Activated naive CD4-positive, alpha-beta T cell treated with anti-CD3 and anti-CD28 coated beads for 36 hours (primary cell): ENCODE results near the gene SV2C. TPM values are rescaled to one million over a fixed set of nuclear protein-coding genes. Genes with fewer than 3 reads are reported as not detected.

Experiments
- CTCF ChIA-PET: fragments of 350-600 bp; sonication (Branson Sonifier 250); formaldehyde crosslinking; loops from one replicate; lab custom pipeline; 2021; ENCODE audit warnings: antibody characterized with exemption; lab: Charles Lee
- DNase-seq: peaks from one replicate; pipeline ENCODE4 v3.0.0-alpha.2; 2020
- H3K27ac Mint-ChIP-seq: one replicate; pipeline ENCODE4 v1.8.0; 2021; ENCODE audit warnings: mild to moderate bottlenecking, mixed read lengths
- H3K27me3 Mint-ChIP-seq: one replicate; pipeline ENCODE4 v1.8.0; 2021; ENCODE audit warnings: low read depth, mixed read lengths
- H3K36me3 Mint-ChIP-seq: one replicate; pipeline ENCODE4 v1.8.0; 2021; ENCODE audit warnings: low read depth, mixed read lengths
- H3K4me1 Mint-ChIP-seq: one replicate; pipeline ENCODE4 v1.8.0; 2021; ENCODE audit warnings: low read depth, mixed read lengths
- H3K4me3 Mint-ChIP-seq: one replicate; pipeline ENCODE4 v1.8.0; 2021; ENCODE audit warnings: mild to moderate bottlenecking, moderate library complexity, mixed read lengths
- H3K9me3 Mint-ChIP-seq: one replicate; pipeline ENCODE4 v1.8.0; 2021; ENCODE audit warnings: mixed read lengths
- intact Hi-C: fragments of 100-400 bp; cut with micrococcal nuclease; formaldehyde crosslinking; loops from one replicate; pipeline ENCODE4 v1.15.1; 2023
- total RNA-seq, 2 experiments: library from RNA; stranded (reverse); gene quantifications; one replicate each; pipeline ENCODE4 v1.2.3, GENCODE V29; 2021

Gene SV2C
- total RNA-seq, 2 experiments from 2014 or later = not detected

DNA sequence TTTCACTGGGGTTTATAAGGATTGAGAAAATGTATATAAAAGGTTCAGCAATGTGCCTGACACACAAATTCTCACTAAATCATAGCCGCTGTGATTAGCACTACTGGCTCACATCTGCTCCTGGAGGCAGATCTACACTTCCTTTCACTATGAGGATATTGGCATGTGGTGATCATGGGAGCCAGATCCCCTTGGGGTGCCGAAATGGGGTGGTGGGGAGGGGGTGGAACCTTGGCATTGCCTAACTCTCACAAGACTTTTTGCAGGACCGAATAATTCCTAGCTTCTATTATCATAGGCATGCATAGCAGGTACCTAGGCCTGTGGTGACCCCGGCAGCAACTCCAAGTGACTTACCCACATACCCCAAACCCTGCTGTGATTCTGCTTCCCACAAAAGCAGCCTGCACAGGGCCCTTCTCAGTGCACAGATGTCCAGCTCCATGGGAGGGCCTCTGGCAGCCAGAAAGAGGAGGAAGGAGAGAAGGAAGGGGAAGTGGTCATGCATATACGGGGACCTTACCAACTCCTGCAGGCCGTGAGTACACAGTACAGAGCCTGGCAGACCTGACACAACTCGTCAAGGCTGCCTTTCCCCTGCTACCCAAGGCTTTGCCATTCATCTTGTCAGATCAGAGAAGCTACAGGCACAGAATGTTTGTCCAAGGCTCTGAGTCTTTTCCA lies 258.6 kb downstream of the SV2C start:
- Mint-ChIP-seq H3K4me1 (peaks cover 13% of the 10 kb centered on the region), H3K27me3 (no peaks in the 10 kb centered on the region), H3K27ac (no peak overlapping the region), H3K9me3 (no peaks in the 10 kb centered on the region), H3K4me3 (no peak overlapping the region), H3K36me3 (no peaks in the 10 kb centered on the region)
- intact Hi-C loops = no loop called here
- DNase-seq = no peak
- CTCF ChIA-PET = no interaction called here

DNA sequence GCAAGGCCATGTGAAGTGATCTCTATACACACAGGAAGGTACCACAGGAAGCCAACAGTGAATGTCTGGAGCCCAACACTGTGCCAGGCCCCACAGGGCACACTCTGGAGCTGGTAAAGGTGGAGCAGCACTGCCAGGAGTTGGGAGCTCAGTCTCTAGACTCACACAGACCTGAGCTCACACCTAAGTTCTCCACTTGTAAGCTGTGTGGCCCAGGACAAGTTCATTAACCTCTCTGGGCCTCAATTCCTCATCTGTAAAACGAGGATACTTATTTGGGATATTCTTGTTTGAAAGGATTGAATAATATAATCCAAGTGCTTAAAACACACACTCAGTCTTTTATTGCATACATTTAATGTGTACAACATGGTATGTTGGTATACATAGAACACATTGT lies 259.3 kb downstream of the SV2C start:
- Mint-ChIP-seq H3K4me1 (peaks cover 13% of the 10 kb centered on the region), H3K4me3 (no peak overlapping the region), H3K36me3 (no peaks in the 10 kb centered on the region), H3K9me3 (no peaks in the 10 kb centered on the region), H3K27ac (no peak overlapping the region), H3K27me3 (no peaks in the 10 kb centered on the region)
- intact Hi-C loops = no loop called here
- CTCF ChIA-PET = interaction anchor here (1.1 kb wide), 1 partner anchor 241 kb away, joined by 3 read pairs; no protein-coding TSS in a partner anchor
- DNase-seq = no peak

DNA sequence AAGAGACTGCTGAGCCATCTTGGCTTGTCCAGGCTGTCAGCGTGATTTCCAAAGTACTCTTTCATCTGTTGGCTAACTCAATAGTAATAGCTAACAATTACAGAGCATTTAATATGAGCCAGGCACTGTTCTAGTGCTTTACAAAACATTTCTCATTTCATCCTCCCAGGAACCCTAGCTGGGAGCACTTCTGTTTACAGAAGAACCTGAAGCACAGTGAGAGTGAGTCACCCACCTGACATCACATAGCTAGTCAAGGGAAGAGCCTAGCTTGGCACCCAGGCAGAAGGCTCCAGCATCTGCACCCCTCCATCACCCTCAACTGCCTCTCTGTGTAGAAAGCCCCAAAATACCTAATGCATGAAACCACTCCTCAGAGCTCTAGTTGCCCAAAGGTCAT lies 262.4 kb downstream of the SV2C start:
- Mint-ChIP-seq H3K4me3 (no peak overlapping the region), H3K27me3 (no peaks in the 10 kb centered on the region), H3K9me3 (no peaks in the 10 kb centered on the region), H3K36me3 (no peaks in the 10 kb centered on the region), H3K4me1 (peaks cover 5% of the 10 kb centered on the region), H3K27ac (no peak overlapping the region)
- intact Hi-C loops = no loop called here
- CTCF ChIA-PET = interaction anchor here (0.6 to 1.6 kb wide), 5 partner anchors 12 to 204 kb away, joined by 3 to 5 read pairs (median 4); no protein-coding TSS in a partner anchor
- DNase-seq = no peak

DNA sequence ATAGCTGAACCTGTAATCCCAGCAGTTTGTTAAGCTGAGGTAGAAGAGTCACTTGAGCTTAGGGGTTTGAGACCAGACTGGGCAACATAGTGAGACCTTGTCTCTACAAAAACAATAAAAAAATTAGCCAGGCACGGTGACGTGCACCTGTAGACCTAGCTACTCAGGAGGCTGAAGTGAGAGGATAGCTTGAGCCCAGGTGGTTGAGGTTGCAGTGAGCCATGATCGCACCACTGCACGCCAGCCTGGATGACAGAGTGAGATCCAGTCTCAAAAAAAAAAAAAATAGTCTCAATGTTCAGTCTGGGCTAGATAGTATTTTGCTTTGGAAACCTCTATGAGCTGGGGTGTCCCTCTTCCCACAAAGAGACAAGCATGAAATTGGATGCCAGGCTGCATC lies 268.0 kb downstream of the SV2C start:
- intact Hi-C loops = no loop called here
- no peak for DNase-seq
- H3K27ac Mint-ChIP-seq = no peak overlapping the region
- CTCF ChIA-PET = interaction anchor here (0.6 to 0.9 kb wide), 5 partner anchors 51 to 423 kb away, joined by 3 to 5 read pairs (median 3); no protein-coding TSS in a partner anchor
- H3K27me3 Mint-ChIP-seq = no peaks in the 10 kb centered on the region
- H3K4me3 Mint-ChIP-seq = no peak overlapping the region
- no peaks in the 10 kb centered on the region for H3K36me3 Mint-ChIP-seq
- no peaks in the 10 kb centered on the region for H3K9me3 Mint-ChIP-seq
- H3K4me1 Mint-ChIP-seq = no peaks in the 10 kb centered on the region

DNA sequence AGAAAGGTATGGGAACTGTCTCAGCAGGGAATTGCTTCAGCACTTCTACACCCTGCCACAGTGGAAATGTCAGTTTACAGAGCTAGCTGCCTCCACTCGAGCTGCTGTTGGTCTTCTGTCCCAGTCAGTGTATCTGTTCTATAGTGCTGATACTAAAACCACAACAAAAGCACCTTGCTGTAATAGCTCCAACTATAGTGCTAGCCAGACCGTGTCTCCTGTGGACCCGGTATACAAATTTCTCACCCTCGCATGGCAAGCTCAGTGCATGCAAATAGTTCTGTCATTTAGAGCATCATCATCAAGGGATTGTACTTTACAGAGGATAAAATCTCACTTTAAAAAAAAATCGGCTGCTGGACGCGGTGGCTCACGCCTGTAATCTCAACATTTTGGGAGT lies 268.4 kb downstream of the SV2C start:
- CTCF ChIA-PET = interaction anchor here (0.7 to 0.9 kb wide), 2 partner anchors 247 to 422 kb away, joined by 3 to 5 read pairs; no protein-coding TSS in a partner anchor
- DNase-seq = no peak
- H3K27ac Mint-ChIP-seq = no peak overlapping the region
- no peaks in the 10 kb centered on the region for H3K36me3 Mint-ChIP-seq
- no peaks in the 10 kb centered on the region for H3K27me3 Mint-ChIP-seq
- intact Hi-C loops = no loop called here
- H3K4me3 Mint-ChIP-seq = no peak overlapping the region
- H3K4me1 Mint-ChIP-seq = no peaks in the 10 kb centered on the region
- H3K9me3 Mint-ChIP-seq = no peaks in the 10 kb centered on the region

DNA sequence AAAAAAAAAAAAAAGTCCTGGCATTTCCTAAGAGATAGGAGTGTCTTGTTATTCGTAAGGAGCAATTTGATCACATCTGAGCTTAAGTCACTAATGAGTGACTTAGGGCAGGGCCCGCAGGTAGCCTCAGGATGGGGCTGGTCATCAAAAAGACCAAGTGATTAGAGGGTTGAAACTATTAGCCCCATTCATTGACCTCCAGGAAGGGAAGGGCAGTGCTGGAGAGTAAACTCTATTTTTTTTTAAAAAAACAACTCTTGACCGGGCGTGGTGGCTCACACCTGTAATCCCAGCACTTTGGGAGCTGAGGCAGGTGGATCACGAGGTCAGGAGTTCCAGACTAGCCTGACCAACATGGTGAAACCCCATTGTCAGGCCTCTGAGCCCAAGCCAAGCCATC lies 273.7 kb downstream of the SV2C start:
- Mint-ChIP-seq H3K4me1 (no peaks in the 10 kb centered on the region), H3K27ac (no peak overlapping the region), H3K9me3 (no peaks in the 10 kb centered on the region), H3K27me3 (no peaks in the 10 kb centered on the region), H3K4me3 (no peak overlapping the region), H3K36me3 (no peaks in the 10 kb centered on the region)
- CTCF ChIA-PET = no interaction called here
- DNase-seq = no peak
- intact Hi-C loops = no loop called here

DNA sequence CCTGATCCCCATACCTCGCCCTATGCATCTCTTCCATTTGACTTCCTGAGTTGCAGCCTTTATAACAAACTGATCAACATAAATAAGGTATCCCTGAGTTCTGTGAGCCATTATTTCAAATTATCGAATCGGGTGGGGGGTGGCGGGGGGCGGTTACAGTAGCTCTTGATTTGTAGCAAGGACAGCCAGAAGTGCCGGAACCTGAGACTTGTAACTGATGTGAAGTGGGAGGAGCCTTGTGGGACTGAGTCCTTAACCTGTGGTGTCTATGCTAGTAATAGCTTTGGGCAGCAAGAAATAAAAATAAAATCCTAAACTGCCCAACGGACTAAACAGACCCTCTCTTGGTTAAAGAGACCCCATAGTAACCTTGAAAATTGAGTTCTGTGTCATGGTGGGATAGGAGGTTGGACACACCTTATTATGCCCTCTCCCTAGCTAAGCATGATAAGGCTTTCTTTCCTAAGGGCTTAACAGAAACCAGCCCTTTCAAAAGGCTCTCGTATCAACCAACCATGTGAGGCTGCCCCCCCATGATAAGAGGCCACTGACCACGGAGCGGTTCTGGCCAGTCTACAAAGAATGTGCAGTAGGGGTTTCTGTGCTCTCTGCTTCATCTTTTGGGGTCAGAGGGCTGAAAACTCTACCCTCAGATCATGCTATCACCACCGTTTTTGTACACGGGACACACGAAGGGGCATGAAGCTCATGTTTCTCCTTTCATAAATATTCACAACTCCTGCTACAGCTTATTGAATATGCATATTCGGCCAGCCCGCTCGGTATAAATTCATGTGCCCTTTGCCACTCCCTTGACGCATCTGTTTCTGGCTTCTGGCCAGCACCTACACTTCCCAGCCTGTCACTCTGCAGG lies 280.4 kb downstream of the SV2C start:
- Mint-ChIP-seq H3K27me3 (no peaks in the 10 kb centered on the region), H3K9me3 (no peaks in the 10 kb centered on the region), H3K4me3 (no peak overlapping the region), H3K36me3 (no peaks in the 10 kb centered on the region), H3K27ac (no peak overlapping the region), H3K4me1 (peaks cover 19% of the 10 kb centered on the region)
- intact Hi-C loops = no loop called here
- CTCF ChIA-PET = no interaction called here
- peak; percentile 33 for DNase-seq

DNA sequence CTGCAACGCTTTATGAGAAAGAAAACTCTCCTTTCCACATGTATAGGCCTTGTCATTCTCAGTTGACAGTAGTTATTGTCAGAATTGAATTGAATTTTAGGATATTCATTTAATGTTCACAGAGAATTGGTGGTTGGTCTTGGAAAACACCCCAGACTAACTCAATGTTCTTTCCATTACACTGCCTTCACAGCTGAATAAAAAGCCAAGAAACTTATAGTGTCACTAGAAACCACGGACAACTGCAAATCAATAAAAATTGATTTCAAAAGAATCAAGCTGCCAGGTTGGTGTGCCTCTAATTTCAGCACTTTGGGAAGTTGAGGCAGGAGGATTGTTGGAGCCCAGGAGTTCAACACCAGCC lies 281.0 kb downstream of the SV2C start:
- H3K27ac Mint-ChIP-seq = no peak overlapping the region
- CTCF ChIA-PET = no interaction called here
- DNase-seq = no peak
- H3K36me3 Mint-ChIP-seq = no peaks in the 10 kb centered on the region
- no peaks in the 10 kb centered on the region for H3K9me3 Mint-ChIP-seq
- intact Hi-C loops = no loop called here
- no peaks in the 10 kb centered on the region for H3K27me3 Mint-ChIP-seq
- no peak overlapping the region for H3K4me3 Mint-ChIP-seq
- H3K4me1 Mint-ChIP-seq = peaks cover 24% of the 10 kb centered on the region

DNA sequence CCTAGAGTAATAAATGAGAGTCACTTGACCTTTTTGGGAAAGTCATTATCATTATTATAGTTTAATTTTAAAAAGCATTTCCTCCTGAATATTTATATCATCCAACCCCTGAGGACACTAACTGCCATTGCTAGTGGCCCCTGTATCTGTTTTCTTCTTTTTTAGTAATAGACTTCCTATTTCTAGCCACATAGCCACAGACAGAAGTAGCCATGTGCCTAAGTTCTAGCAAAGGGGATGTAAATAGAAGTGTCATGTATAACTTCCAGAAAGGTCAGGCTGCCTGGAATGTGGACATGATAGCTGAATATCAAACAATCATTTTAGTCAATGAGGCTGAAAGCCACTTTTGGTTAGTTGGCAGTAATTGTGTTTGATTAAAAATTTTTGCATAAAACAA lies 282.4 kb downstream of the SV2C start:
- CTCF ChIA-PET = interaction anchor here (0.6 kb wide), 1 partner anchor 95 kb away, joined by 7 read pairs; no protein-coding TSS in a partner anchor
- intact Hi-C loops = no loop called here
- Mint-ChIP-seq H3K4me3 (no peak overlapping the region), H3K36me3 (no peaks in the 10 kb centered on the region), H3K9me3 (no peaks in the 10 kb centered on the region), H3K27me3 (no peaks in the 10 kb centered on the region), H3K27ac (no peak overlapping the region), H3K4me1 (peaks cover 27% of the 10 kb centered on the region)
- DNase-seq = no peak

DNA sequence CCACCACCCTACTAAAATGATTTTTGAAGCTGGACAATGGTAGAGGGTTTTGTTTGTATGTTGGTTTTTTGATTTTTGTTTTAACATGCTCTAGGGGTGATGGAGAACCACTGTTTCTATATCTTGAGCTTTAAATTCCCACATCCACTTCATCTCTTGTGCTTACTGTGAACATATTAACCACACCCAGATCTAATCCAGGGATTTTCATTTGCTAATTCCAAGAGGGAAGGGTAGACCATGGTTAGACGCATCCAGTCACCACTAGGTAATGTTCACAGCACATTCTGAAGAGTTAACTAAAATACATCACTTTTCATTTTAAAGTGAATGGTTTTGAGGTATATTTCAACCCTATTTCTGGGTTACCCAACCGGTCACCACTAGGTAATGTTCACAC lies 283.4 kb downstream of the SV2C start:
- H3K36me3 Mint-ChIP-seq = no peaks in the 10 kb centered on the region
- intact Hi-C loops = no loop called here

DNA sequence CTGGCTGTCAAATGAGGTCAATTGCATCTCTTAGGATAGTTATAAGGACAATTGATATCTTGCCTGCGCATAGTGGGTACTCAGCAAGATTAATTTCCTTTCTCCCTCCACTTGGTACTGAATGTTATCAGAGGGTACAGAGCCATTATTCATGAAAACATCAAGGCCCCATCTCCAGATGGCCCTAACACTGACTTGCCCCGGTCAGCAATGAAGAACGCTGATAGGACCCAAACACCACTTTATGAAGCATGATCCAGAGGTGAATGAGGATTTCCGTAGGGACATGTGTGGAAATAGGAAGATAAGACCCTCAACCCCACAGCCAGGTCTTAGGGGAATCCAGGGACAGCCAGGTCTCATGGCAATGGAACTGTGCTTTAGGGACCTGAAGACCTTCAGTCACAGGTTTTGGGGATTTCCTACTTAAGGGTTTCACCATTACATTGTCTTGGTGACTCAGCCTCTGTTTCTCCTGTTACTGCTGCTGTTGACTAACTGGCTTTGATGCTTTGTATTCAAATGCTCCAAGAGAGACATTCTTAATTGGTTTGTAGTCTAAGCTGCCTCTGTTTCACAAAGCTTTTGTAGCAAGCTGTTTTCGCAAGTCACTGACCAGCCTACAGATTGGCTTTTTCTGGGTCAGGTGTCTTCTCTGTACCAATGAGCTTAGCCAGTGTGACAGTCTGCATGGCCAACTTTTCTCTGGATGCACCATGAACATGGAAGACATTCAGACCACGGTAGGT lies 284.6 kb downstream of the SV2C start:
- peak; percentile 65 for DNase-seq
- H3K36me3 Mint-ChIP-seq = no peaks in the 10 kb centered on the region
- peaks cover 27% of the 10 kb centered on the region for H3K4me1 Mint-ChIP-seq
- H3K4me3 Mint-ChIP-seq = no peak overlapping the region
- no peaks in the 10 kb centered on the region for H3K9me3 Mint-ChIP-seq
- no peaks in the 10 kb centered on the region for H3K27me3 Mint-ChIP-seq
- H3K27ac Mint-ChIP-seq = peak overlapping the region; percentile 88
- CTCF ChIA-PET = no interaction called here
- intact Hi-C loops = loop anchor here (1.0 to 2.0 kb wide), 6 partner anchors 37 to 215 kb away; no protein-coding TSS in a partner anchor

More for the DNA sequence above, 283.4 kb downstream of the SV2C start:
- no peak for DNase-seq
- no peaks in the 10 kb centered on the region for H3K27me3 Mint-ChIP-seq
- H3K27ac Mint-ChIP-seq = no peak overlapping the region
- no peaks in the 10 kb centered on the region for H3K9me3 Mint-ChIP-seq
- CTCF ChIA-PET = interaction anchor here (0.5 to 1.1 kb wide), 4 partner anchors 23 to 221 kb away, joined by 3 to 6 read pairs (median 3); no protein-coding TSS in a partner anchor
- H3K4me1 Mint-ChIP-seq = peaks cover 27% of the 10 kb centered on the region
- no peak overlapping the region for H3K4me3 Mint-ChIP-seq

DNA sequence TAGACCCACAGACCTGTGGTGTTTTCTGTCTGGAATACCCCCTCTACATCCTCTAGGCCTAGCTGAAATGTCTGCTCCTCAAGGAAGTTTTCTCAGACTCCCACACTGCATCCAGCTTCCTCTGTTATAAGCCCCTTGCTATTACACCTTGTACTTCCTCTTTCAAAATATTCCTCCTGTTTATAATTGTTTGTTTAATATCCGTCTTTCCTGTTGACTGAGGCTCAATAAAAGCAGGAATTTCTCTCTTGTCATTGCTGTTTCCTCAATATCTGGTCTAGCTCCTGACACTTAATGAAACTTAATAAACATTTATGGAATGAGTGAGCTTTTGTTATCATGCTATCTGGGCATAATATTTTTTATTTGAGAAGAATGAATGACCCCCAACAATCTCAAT lies 285.8 kb downstream of the SV2C start:
- Mint-ChIP-seq H3K27ac (peak overlapping the region; percentile 88), H3K4me1 (peaks cover 23% of the 10 kb centered on the region)
- no peak for DNase-seq

More for the DNA sequence above, 285.8 kb downstream of the SV2C start:
- Mint-ChIP-seq H3K4me3 (no peak overlapping the region), H3K27me3 (no peaks in the 10 kb centered on the region), H3K9me3 (no peaks in the 10 kb centered on the region), H3K36me3 (no peaks in the 10 kb centered on the region)
- intact Hi-C loops = loop anchor here (1.0 to 2.0 kb wide), 6 partner anchors 35 to 213 kb away; no protein-coding TSS in a partner anchor
- CTCF ChIA-PET = no interaction called here
